Measurements from ENCODE around the gene SERPINA1.

SERPINA1 gene

GRCh38 chr14:94342334-94342934 lies 46.0 kb downstream of the SERPINA1 start:
- Histone ChIP-seq H3K36me3 (no peaks in the 10 kb centered on the region), H3K4me3 (ENCODE audit: low read depth, low read length) (no peak overlapping the region), H3K9me3 (ENCODE audit: severe bottlenecking) (no peaks in the 10 kb centered on the region), H3K27ac (no peak overlapping the region), H3K27me3 (ENCODE audit: insufficient read depth, low read depth, severe bottlenecking) (peaks cover 11% of the 10 kb centered on the region)
- no peak for TF ChIP-seq CTCF (IDR thresholded peaks at IDR 0.05; ENCODE audit: low read depth, low read length)
- no peak for DNase-seq

- DNase-seq: no peak
- Histone ChIP-seq H3K27me3 (ENCODE audit: insufficient read depth, low read depth, severe bottlenecking) (peaks cover 11% of the 10 kb centered on the region), H3K9me3 (ENCODE audit: severe bottlenecking) (no peaks in the 10 kb centered on the region), H3K4me3 (ENCODE audit: low read depth, low read length) (no peak overlapping the region), H3K27ac (no peak overlapping the region), H3K36me3 (no peaks in the 10 kb centered on the region)
- no peak for TF ChIP-seq CTCF (IDR thresholded peaks at IDR 0.05; ENCODE audit: low read depth, low read length)
These were observed 46.6 kb downstream of the SERPINA1 start for GRCh38 chr14:94341656-94342333.

GRCh38 chr14:94340533-94340932 lies 47.9 kb downstream of the SERPINA1 start:
- Histone ChIP-seq H3K4me3 (ENCODE audit: low read depth, low read length) (no peak overlapping the region), H3K27me3 (ENCODE audit: insufficient read depth, low read depth, severe bottlenecking) (peaks cover 11% of the 10 kb centered on the region), H3K27ac (no peak overlapping the region), H3K36me3 (no peaks in the 10 kb centered on the region), H3K9me3 (ENCODE audit: severe bottlenecking) (no peaks in the 10 kb centered on the region)
- no peak for DNase-seq
- TF ChIP-seq CTCF (IDR thresholded peaks at IDR 0.05; ENCODE audit: low read depth, low read length): no peak

GRCh38 chr14:94338023-94338422 lies 50.4 kb downstream of the SERPINA1 start:
- no peak for DNase-seq
- Histone ChIP-seq H3K27ac (no peak overlapping the region), H3K4me3 (ENCODE audit: low read depth, low read length) (no peak overlapping the region), H3K36me3 (no peaks in the 10 kb centered on the region), H3K9me3 (ENCODE audit: severe bottlenecking) (no peaks in the 10 kb centered on the region), H3K27me3 (ENCODE audit: insufficient read depth, low read depth, severe bottlenecking) (peaks cover 7% of the 10 kb centered on the region)
- no peak for TF ChIP-seq CTCF (IDR thresholded peaks at IDR 0.05; ENCODE audit: low read depth, low read length)

- TF ChIP-seq CTCF (IDR thresholded peaks at IDR 0.05; ENCODE audit: low read depth, low read length): no peak
- Histone ChIP-seq H3K27ac (no peak overlapping the region), H3K4me3 (ENCODE audit: low read depth, low read length) (no peak overlapping the region), H3K36me3 (no peaks in the 10 kb centered on the region), H3K27me3 (ENCODE audit: insufficient read depth, low read depth, severe bottlenecking) (peaks cover 7% of the 10 kb centered on the region), H3K9me3 (ENCODE audit: severe bottlenecking) (no peaks in the 10 kb centered on the region)
- DNase-seq: no peak
These were observed 51.1 kb downstream of the SERPINA1 start for GRCh38 chr14:94337274-94337673.
